DMS79 (cell line): Measurements from ENCODE around the gene GARIN3.

ENCODE experiments used
- DNase-seq: peaks from one replicate; lab custom pipeline; 2025; lab: John Stamatoyannopoulos, UW

GARIN3 gene

GRCh38 chr5:157143127-157143971 lies 22.7 kb downstream of the GARIN3 start:
- DNase-seq: no peak

DNA sequence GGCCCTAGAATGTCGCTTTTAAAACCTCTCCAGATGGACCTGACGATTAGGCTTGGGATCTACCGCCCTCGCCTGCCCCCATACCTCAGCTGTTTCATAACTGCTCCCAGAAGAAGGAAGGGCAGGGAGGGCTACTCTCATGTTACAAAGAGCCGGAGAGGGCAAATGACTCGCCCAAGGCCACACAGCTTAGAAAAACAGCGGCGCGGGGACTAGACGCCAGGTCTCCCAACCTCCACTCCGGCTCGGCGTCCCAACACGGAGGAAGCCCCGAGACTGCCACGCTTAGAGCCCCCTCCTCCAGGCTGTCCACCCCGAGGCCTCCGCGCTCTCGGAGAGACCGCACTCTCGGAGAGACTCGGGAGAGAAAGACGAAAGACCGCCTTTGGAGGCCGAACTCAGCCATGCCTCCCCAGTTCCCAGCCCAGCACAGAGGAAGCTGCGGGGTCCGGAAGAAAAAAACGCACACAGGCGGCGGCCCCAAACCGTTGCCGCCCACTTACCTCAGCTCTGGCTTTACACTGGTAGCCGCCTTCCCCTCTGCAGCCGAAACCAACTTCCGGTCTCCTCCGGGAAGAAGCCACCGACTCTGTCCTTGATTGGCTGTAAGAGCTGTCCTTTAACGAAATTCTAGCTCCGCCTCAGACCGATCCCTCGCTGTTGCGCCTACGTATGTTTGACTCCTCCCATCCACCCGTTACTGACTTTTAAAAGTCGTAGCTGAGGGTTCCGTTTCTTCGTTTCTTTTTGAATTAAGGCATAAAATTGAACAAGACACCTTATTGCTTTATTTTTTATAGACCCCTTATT lies 23.5 kb downstream of the GARIN3 start, which contains the start of gene MED7:
Gene MED7 (minus strand): TSS at position 549 of the 810 bp plus-strand sequence. CDS start 3,434 bp downstream, outside the sequence.
- DNase-seq: peak; percentile 86

GRCh38 chr5:157137691-157138090 lies 28.4 kb downstream of the GARIN3 start:
- no peak for DNase-seq

- no peak for DNase-seq
Measured at GRCh38 chr5:157132281-157132612, 33.8 kb downstream of the GARIN3 start.

DNA sequence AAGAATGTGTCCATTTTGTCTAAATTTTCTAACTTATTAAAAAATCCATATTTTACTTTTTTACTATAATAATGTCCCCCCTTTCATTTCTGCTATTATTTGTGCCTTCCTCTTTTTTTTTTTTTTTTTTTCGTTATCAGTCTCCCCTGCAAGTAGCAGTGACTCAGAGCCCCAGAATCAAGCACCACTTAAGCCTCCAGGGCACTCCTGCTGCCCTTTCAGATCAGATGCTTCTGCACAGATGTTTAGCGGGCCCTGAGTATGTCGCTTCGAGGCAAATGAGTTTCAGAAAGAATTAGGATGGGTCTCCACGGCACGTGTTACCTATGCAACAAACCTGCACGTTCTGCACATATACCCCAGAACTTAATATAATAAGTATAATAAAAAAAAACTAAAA lies 35.1 kb downstream of the GARIN3 start:
- peak; percentile 34 for DNase-seq

GRCh38 chr5:157121709-157122108 lies 44.4 kb downstream of the GARIN3 start:
- DNase-seq: no peak

- DNase-seq: no peak
Measured at GRCh38 chr5:157120102-157120501, 46.0 kb downstream of the GARIN3 start.

GRCh38 chr5:157116483-157116954 lies 49.5 kb downstream of the GARIN3 start:
- no peak for DNase-seq

- no peak for DNase-seq
Measured at GRCh38 chr5:157115502-157115901, 50.6 kb downstream of the GARIN3 start.

- no peak for DNase-seq
Measured at GRCh38 chr5:157115012-157115411, 51.1 kb downstream of the GARIN3 start.

DNA sequence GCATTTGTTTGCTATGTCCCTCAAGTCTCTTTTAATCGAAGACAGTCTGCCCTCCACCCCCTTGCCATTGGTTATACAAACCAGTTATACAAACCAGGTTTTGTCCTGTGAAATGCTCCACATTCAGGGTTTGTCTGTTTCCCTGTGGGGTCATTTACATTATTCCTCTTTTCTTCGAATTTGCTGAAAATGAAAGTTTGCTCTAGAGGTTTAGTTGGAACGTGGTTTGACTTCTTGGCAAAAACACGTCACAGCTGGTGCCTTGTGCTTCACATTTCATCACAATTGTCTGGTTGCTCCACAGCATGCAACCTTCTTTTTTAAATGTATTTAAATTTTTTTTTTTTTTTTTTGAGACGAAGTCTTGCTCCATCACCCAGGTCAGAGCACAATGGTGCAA lies 53.1 kb downstream of the GARIN3 start:
- DNase-seq: no peak
